GM12878 (cell line): Measurements from ENCODE around the gene GNAT3. TPM values are rescaled to one million over a fixed set of nuclear protein-coding genes. Genes with fewer than 3 reads are reported as not detected.

Source experiments
- ATAC-seq: fragments of 200-7000 bp; cut with Tn5 transposase; 3 replicates; pipeline ENCODE4 v1.9.1; 2020; ENCODE audit warnings: mild to moderate bottlenecking, moderate library complexity
- BruUV-seq: library from RNA; stranded (reverse); fragments of 400-500 nt; replicated peaks from 2 replicates; lab custom pipeline; 2021; lab: Mats Ljungman, UMichigan
- CTCF ChIA-PET: fragments of 300-600 bp; sonication (Branson Sonifier 250); formaldehyde crosslinking; extraction: SDS; loops from one replicate; lab custom pipeline; 2021; ENCODE audit warnings: inconsistent platforms; lab: Yijun Ruan, JAX
- POLR2A ChIA-PET: fragments of 350-600 bp; formaldehyde crosslinking; extraction: SDS; loops from one replicate; lab custom pipeline; 2021; ENCODE audit warnings: inconsistent platforms; lab: Charles Lee
- RAD21 ChIA-PET: fragments of 300-600 bp; sonication (Branson Sonifier 250); formaldehyde crosslinking; loops from one replicate; lab custom pipeline; 2023; ENCODE audit warnings: antibody characterized with exemption; ENCODE audit not compliant: unreplicated experiment; lab: Charles Lee
- SMC1A ChIA-PET: fragments of 300-600 bp; sonication (Branson Sonifier 250); formaldehyde crosslinking; loops from one replicate; lab custom pipeline; 2023; ENCODE audit not compliant: unreplicated experiment, uncharacterized antibody; lab: Charles Lee
- DNase-seq: peaks from one replicate; pipeline ENCODE4 v3.0.0-alpha.2; 2011; ENCODE audit warnings: low read depth, low spot score
- FAIRE-seq: peaks from 3 replicates; lab custom pipeline; 2011; peaks lifted over from hg19 to GRCh38; lab: Jason Lieb, UNC
- H2AFZ ChIP-seq: 2 replicates; pipeline ENCODE4 v1.6.0; 2011; ENCODE audit warnings: low read depth, low read length, control low read depth; ENCODE audit not compliant: control insufficient read depth
- H3K27ac ChIP-seq: 2 replicates; pipeline ENCODE4 v1.5.1; 2011; ENCODE audit warnings: control low read depth; ENCODE audit not compliant: control insufficient read depth, insufficient read depth
- H3K27me3 ChIP-seq, 2 experiments: replicated peaks in 1 of 2; 2 replicates each; pipeline versions ENCODE4 v1.6.0 to v1.6.1; 2011; ENCODE audit warnings: low read length in 1 of 2; ENCODE audit not compliant: control insufficient read depth in 2 of 2, insufficient read depth in 2 of 2
- H3K36me3 ChIP-seq, 2 experiments: 2 replicates each; pipeline ENCODE4 v1.5.1; 2011; ENCODE audit warnings: low read length in 1 of 2; ENCODE audit not compliant: control insufficient read depth in 2 of 2, insufficient read depth in 2 of 2
- H3K4me1 ChIP-seq: 2 replicates; pipeline ENCODE4 v1.6.1; 2011; ENCODE audit warnings: mild to moderate bottlenecking, low read length, moderate library complexity, mixed read lengths; ENCODE audit not compliant: control insufficient read depth, insufficient read depth
- H3K4me2 ChIP-seq: 2 replicates; pipeline ENCODE4 v1.6.0; 2011; ENCODE audit warnings: control low read depth; ENCODE audit not compliant: control insufficient read depth, insufficient read depth
- H3K4me3 ChIP-seq: fragments of 200-600 bp; sonication (generic); 2 replicates; pipeline ENCODE4 v1.5.1; 2016
- H3K79me2 ChIP-seq: 2 replicates; pipeline ENCODE4 v1.6.0; 2011; ENCODE audit warnings: low read length; ENCODE audit not compliant: control insufficient read depth, insufficient read depth
- H3K9ac ChIP-seq: 2 replicates; pipeline ENCODE4 v1.8.0; 2011; ENCODE audit warnings: low read length, control low read depth, mixed read lengths; ENCODE audit not compliant: control insufficient read depth, insufficient read depth
- H3K9me3 ChIP-seq: replicated peaks from 3 replicates; pipeline ENCODE4 v1.5.1; 2011; ENCODE audit warnings: mild to moderate bottlenecking, low read length; ENCODE audit not compliant: control insufficient read depth, insufficient read depth
- H4K20me1 ChIP-seq: 2 replicates; pipeline ENCODE4 v1.6.0; 2011; ENCODE audit not compliant: control insufficient read depth, insufficient read depth
- ATF7 ChIP-seq: fragments of 450-650 bp; IDR thresholded peaks from 2 replicates; pipeline ENCODE4 v1.6.1; 2016; ENCODE audit warnings: low read depth, mild to moderate bottlenecking
- BCL3 ChIP-seq: IDR thresholded peaks from 2 replicates; pipeline ENCODE4 v1.6.1; 2011; ENCODE audit warnings: borderline replicate concordance, low read depth, mild to moderate bottlenecking, moderate library complexity, low read length; ENCODE audit not compliant: insufficient read depth, poor library complexity, severe bottlenecking
- CHD4 ChIP-seq: fragments of 200-600 bp; sonication (generic); IDR thresholded peaks from 2 replicates; pipeline ENCODE4 v1.6.1; 2016; ENCODE audit warnings: mild to moderate bottlenecking
- CREB1 ChIP-seq: IDR thresholded peaks from 2 replicates; pipeline ENCODE4 v1.6.1; 2012; ENCODE audit warnings: low read depth, mild to moderate bottlenecking, inconsistent platforms
- CREM ChIP-seq: IDR thresholded peaks from 2 replicates; pipeline ENCODE4 v1.6.1; 2014; ENCODE audit warnings: antibody characterized with exemption, low read depth
- ETV6 ChIP-seq, 2 experiments: fragments of 450-650 bp in 1 of 2; IDR thresholded peaks in 1 of 2; conservative IDR thresholded peaks in 1 of 2; 2 replicates each; pipeline ENCODE4 v1.6.1; 2014; ENCODE audit warnings: antibody characterized with exemption in 1 of 2, borderline replicate concordance in 1 of 2, low read depth in 1 of 2, mild to moderate bottlenecking in 1 of 2, moderate library complexity in 1 of 2
- FOS ChIP-seq: IDR thresholded peaks from 3 replicates; pipeline ENCODE4 v1.6.1; 2011; ENCODE audit warnings: borderline replicate concordance; ENCODE audit not compliant: insufficient read length; ENCODE audit errors: extremely low read depth
- JUND ChIP-seq: IDR thresholded peaks from 2 replicates; pipeline ENCODE4 v1.6.1; 2012; ENCODE audit warnings: low read depth, mild to moderate bottlenecking, low read length, improper control_type of control experiment, moderate library complexity
- PRDM15 ChIP-seq: fragments of 450-650 bp; formaldehyde crosslinking; IDR thresholded peaks from 2 replicates; pipeline ENCODE4 v1.4.0; 2020; ENCODE audit warnings: mild to moderate bottlenecking, moderate library complexity
- RUNX3 ChIP-seq: IDR thresholded peaks from 2 replicates; pipeline ENCODE4 v1.6.1; 2012; ENCODE audit warnings: low read length, inconsistent platforms
- STAT1 ChIP-seq: fragments of 450-650 bp; conservative IDR thresholded peaks from 2 replicates; pipeline ENCODE4 v1.6.1; 2014; ENCODE audit warnings: antibody characterized with exemption, mild to moderate bottlenecking
- ZBED1 ChIP-seq: IDR thresholded peaks from 2 replicates; pipeline ENCODE4 v1.6.1; 2016; ENCODE audit warnings: borderline replicate concordance
- ZNF207 ChIP-seq: fragments of 450-650 bp; IDR thresholded peaks from 2 replicates; pipeline ENCODE4 v1.6.1; 2014; ENCODE audit warnings: antibody characterized with exemption, mild to moderate bottlenecking, borderline replicate concordance
- ZNF274 ChIP-seq: IDR thresholded peaks from one replicate; pipeline ENCODE4 v1.8.0; 2011; ENCODE audit not compliant: insufficient read length, insufficient read depth
- ZNF622 ChIP-seq: fragments of 450-650 bp; IDR thresholded peaks from 2 replicates; pipeline ENCODE4 v1.6.1; 2017; ENCODE audit warnings: mild to moderate bottlenecking, inconsistent platforms
- WGBS: methylation state at CpG from one replicate; pipeline ENCODE4 v1.1.6; 2016; ENCODE audit warnings: low lambda C conversion rate; ENCODE audit not compliant: insufficient replicate concordance, insufficient coverage; ENCODE audit errors: missing lambda C conversion rate; 5-methylcytosine and 5-hydroxymethylcytosine counted together
- in situ Hi-C: fragments of 300-500 bp; cut with MboI; formaldehyde crosslinking; loops from 9 replicates; pipeline ENCODE4 v1.14.3; 2018; ENCODE audit warnings: mixed read lengths
- intact Hi-C: fragments of 100-400 bp; cut with micrococcal nuclease; formaldehyde crosslinking; loops from one replicate; pipeline ENCODE4 v1.14.2; 2022; ENCODE audit not compliant: unreplicated experiment
- polyA plus RNA-seq, 11 experiments: library from polyadenylated mRNA; depleted of rRNA in 4 of 11; unstranded in 6 of 11; stranded (reverse) in 5 of 11; fragments of >200 nt; fragmentation: Nextera tagmentation in 4 of 11; fragmentation: Illumina TruSeq in 1 of 11; extraction: Ambion mirVana in 4 of 11; extraction: Trizol in 1 of 11; gene quantifications; 1 replicate in 1 of 11; 2 replicates in 10 of 11; pipeline versions ENCODE4 v1.2.1 to v1.2.3, GENCODE V29; 2011 to 2016; ENCODE audit warnings: inconsistent platforms in 2 of 11, missing spikeins in 2 of 11, low read depth in 1 of 11
- total RNA-seq, 4 experiments: library from RNA; depleted of rRNA in 3 of 4; stranded (reverse); fragments of >200 nt in 3 of 4; fragmentation: Illumina TruSeq in 1 of 4; extraction: Trizol in 1 of 4; gene quantifications; 2 replicates each; pipeline versions ENCODE4 v1.2.1 to v1.2.3, GENCODE V29; 2013 to 2021

GNAT3 gene
- total and polyA plus RNA-seq, 10 of the 15 experiments (the other 5 are each of a cell fraction or from before 2014, with no cell fraction given): 1.7 to 8.3 (median 5.8) TPM; not detected in 1

GRCh38 chr7:80444811-80445210 is 67.1 kb downstream of the GNAT3 start:
- ChIA-PET CTCF (no interaction called here), RAD21 (no interaction called here), POLR2A (no interaction called here), SMC1A (interaction anchor here (0.7 to 1.2 kb wide), 2 partner anchors 20 to 146 kb away, joined by 3 read pairs; no protein-coding TSS in a partner anchor)
- WGBS: 0% methylated on average over 1 of the region's 1 CpG
- in situ Hi-C loops: no loop called here
- H3K4me3 ChIP-seq: no peak overlapping the region
- H3K9ac ChIP-seq: no peak overlapping the region
- H3K4me2 ChIP-seq: no peak overlapping the region
- no peaks in the 10 kb centered on the region for H4K20me1 ChIP-seq
- DNase-seq (no peak), FAIRE-seq (no peak), ATAC-seq (no peak)
- TF ChIP-seq FOS (no peak), STAT1 (no peak), ETV6 (conservative IDR thresholded peaks at IDR 0.05 in 1 of 2, IDR thresholded peaks at IDR 0.05 in 1 of 2; ENCODE audit: borderline replicate concordance in 1 of 2, low read depth in 1 of 2) (no peak), JUND (no peak), ATF7 (no peak), CREM (no peak), RUNX3 (no peak), ZNF274 (no peak), ZBED1 (no peak), ZNF207 (no peak), CREB1 (no peak), ZNF622 (no peak), BCL3 (no peak), CHD4 (no peak), PRDM15 (CRISPR knock-in tag) (no peak)
- H3K27me3 ChIP-seq: no peaks in the 10 kb centered on the region
- H3K36me3 ChIP-seq: no peaks in the 10 kb centered on the region
- intact Hi-C loops: no loop called here
- H3K79me2 ChIP-seq: no peaks in the 10 kb centered on the region
- no peaks in the 10 kb centered on the region for H3K9me3 ChIP-seq
- no TSS peak for BruUV-seq
- no peaks in the 10 kb centered on the region for H3K4me1 ChIP-seq
- H2AFZ ChIP-seq: no peak overlapping the region
- H3K27ac ChIP-seq: no peak overlapping the region
